PC-9 (cell line): ENCODE data around the gene PSME3IP1.

Experiments
- EZH2 ChIP-seq: fragments of 200-600 bp; sonication (generic); IDR thresholded peaks from 2 replicates; pipeline ENCODE4 v1.8.0; 2017; ENCODE audit warnings: antibody characterized with exemption, low read depth
- TF ChIP-seq, protein P1 (sequence below): fragments of 200-600 bp; sonication (generic); conservative IDR thresholded peaks from 2 replicates; pipeline ENCODE4 v1.6.1; 2017; ENCODE audit warnings: mixed run types, antibody characterized with exemption, mild to moderate bottlenecking, moderate library complexity

DNA sequence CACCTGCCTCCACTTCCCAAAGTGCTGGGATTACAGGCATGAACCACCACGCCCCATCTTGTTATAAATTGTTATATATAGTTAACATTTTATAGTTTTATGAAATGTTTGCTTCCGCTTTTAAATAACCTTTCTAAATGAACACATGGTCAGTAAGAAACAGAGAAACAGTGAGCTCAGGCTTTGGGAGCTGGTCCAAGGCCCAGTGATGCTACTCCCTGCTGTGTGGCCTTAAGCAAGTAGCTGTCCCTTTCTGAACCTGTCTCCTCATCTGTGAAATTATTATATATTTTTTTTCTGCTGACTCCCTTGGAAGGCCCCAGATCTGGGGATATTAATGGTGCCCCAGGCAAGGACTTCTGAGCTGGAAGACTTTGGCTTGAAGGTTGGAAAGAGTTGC is 74.4 kb downstream of the PSME3IP1 start:
- TF ChIP-seq, protein P1, sequence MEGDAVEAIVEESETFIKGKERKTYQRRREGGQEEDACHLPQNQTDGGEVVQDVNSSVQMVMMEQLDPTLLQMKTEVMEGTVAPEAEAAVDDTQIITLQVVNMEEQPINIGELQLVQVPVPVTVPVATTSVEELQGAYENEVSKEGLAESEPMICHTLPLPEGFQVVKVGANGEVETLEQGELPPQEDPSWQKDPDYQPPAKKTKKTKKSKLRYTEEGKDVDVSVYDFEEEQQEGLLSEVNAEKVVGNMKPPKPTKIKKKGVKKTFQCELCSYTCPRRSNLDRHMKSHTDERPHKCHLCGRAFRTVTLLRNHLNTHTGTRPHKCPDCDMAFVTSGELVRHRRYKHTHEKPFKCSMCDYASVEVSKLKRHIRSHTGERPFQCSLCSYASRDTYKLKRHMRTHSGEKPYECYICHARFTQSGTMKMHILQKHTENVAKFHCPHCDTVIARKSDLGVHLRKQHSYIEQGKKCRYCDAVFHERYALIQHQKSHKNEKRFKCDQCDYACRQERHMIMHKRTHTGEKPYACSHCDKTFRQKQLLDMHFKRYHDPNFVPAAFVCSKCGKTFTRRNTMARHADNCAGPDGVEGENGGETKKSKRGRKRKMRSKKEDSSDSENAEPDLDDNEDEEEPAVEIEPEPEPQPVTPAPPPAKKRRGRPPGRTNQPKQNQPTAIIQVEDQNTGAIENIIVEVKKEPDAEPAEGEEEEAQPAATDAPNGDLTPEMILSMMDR = no peak
- no peak for TF ChIP-seq EZH2
